OCI-LY7 (cell line): Measurements from ENCODE around the gene CHN1. TPM values are rescaled to one million over a fixed set of nuclear protein-coding genes. Genes with fewer than 3 reads are reported as not detected.

ENCODE experiments used
- BruUV-seq: library from RNA; stranded (reverse); fragments of 400-500 nt; replicated peaks from 2 replicates; lab custom pipeline; 2021; lab: Mats Ljungman, UMichigan
- CTCF ChIA-PET: fragments of 300-600 bp; sonication (Branson Sonifier 250); formaldehyde crosslinking; loops from one replicate; lab custom pipeline; 2022; ENCODE audit warnings: antibody characterized with exemption; ENCODE audit not compliant: unreplicated experiment; lab: Charles Lee
- POLR2A ChIA-PET: fragments of 300-600 bp; sonication (Branson Sonifier 250); formaldehyde crosslinking; loops from one replicate; lab custom pipeline; 2022; ENCODE audit warnings: antibody characterized with exemption; lab: Charles Lee
- DNase-seq: peaks from one replicate; pipeline ENCODE4 v3.0.0-alpha.2; 2015; ENCODE audit warnings: low spot score
- H2AFZ ChIP-seq: fragments of 200-600 bp; sonication (generic), shearing (Covaris generic); 2 replicates; pipeline ENCODE4 v1.6.1; 2014; ENCODE audit warnings: mild to moderate bottlenecking, antibody characterized with exemption, low read length, moderate library complexity
- H3K27ac ChIP-seq: fragments of 200-600 bp; sonication (generic); 2 replicates; pipeline ENCODE4 v1.5.1; 2014; ENCODE audit warnings: mixed run types, low read depth, mild to moderate bottlenecking, moderate library complexity, low read length, inconsistent platforms; ENCODE audit not compliant: poor library complexity, severe bottlenecking
- H3K36me3 ChIP-seq: fragments of 200-600 bp; sonication (generic); 2 replicates; pipeline ENCODE4 v1.6.1; 2014; ENCODE audit warnings: mild to moderate bottlenecking, antibody characterized with exemption, low read length, moderate library complexity, mixed read lengths; ENCODE audit not compliant: insufficient read depth
- H3K4me1 ChIP-seq: fragments of 200-600 bp; sonication (generic); 2 replicates; pipeline ENCODE4 v1.5.1; 2014; ENCODE audit warnings: mild to moderate bottlenecking, low read length; ENCODE audit not compliant: insufficient read depth, poor library complexity, severe bottlenecking
- H3K4me2 ChIP-seq: fragments of 200-600 bp; sonication (generic); 2 replicates; pipeline ENCODE4 v1.6.1; 2014; ENCODE audit warnings: mild to moderate bottlenecking, low read length
- H3K4me3 ChIP-seq: fragments of 200-600 bp; sonication (generic); 2 replicates; pipeline ENCODE4 v1.5.1; 2014; ENCODE audit warnings: mild to moderate bottlenecking, low read depth, low read length; ENCODE audit not compliant: poor library complexity, severe bottlenecking
- H3K79me2 ChIP-seq: fragments of 200-600 bp; sonication (generic); 2 replicates; pipeline ENCODE4 v1.6.1; 2016; ENCODE audit warnings: low read depth, mild to moderate bottlenecking, low read length, moderate library complexity, mixed read lengths; ENCODE audit not compliant: insufficient read depth
- H3K9me2 ChIP-seq: fragments of 200-600 bp; sonication (generic); 2 replicates; pipeline ENCODE4 v1.6.1; 2016; ENCODE audit warnings: mild to moderate bottlenecking, low read length, mixed read lengths; ENCODE audit not compliant: insufficient read depth
- H3K9me3 ChIP-seq: fragments of 200-600 bp; sonication (generic); 2 replicates; pipeline ENCODE4 v1.6.1; 2014; ENCODE audit warnings: mild to moderate bottlenecking, mixed run types, low read length, mixed read lengths
- H4K20me1 ChIP-seq: fragments of 200-600 bp; sonication (generic); 2 replicates; pipeline ENCODE4 v1.6.1; 2014; ENCODE audit warnings: mild to moderate bottlenecking, antibody characterized with exemption, low read length, moderate library complexity, mixed read lengths; ENCODE audit not compliant: insufficient read depth
- CTCF ChIP-seq: fragments of 200-600 bp; sonication (generic); conservative IDR thresholded peaks from 2 replicates; pipeline ENCODE4 v1.5.1; 2014; ENCODE audit warnings: mild to moderate bottlenecking, antibody characterized with exemption, low read length, moderate library complexity, mixed read lengths
- EZH2phosphoT487 ChIP-seq: fragments of 200-600 bp; sonication (generic); IDR thresholded peaks from 2 replicates; pipeline ENCODE4 v1.6.1; 2018; ENCODE audit warnings: low read depth, borderline replicate concordance, mild to moderate bottlenecking, mixed run types, antibody characterized with exemption, low read length, moderate library complexity, mixed read lengths
- intact Hi-C: fragments of 100-400 bp; cut with micrococcal nuclease; formaldehyde crosslinking; loops from one replicate; pipeline ENCODE4 v1.10.0; 2022; ENCODE audit not compliant: unreplicated experiment
- total RNA-seq, 2 experiments: library from RNA; depleted of rRNA in 1 of 2; stranded (reverse); fragments of >200 nt in 1 of 2; shearing (Covaris generic) in 1 of 2; gene quantifications; 2 replicates each; pipeline ENCODE4 v1.2.3, GENCODE V29; 2014 to 2022

Gene CHN1
- total RNA-seq, 2 experiments from 2014 or later, result 0.44 TPM; not detected in 1

- no peaks in the 10 kb centered on the region for H3K79me2 ChIP-seq
- no peak overlapping the region for H2AFZ ChIP-seq
- H3K27ac ChIP-seq, result no peak overlapping the region
- H4K20me1 ChIP-seq, result no peaks in the 10 kb centered on the region
- no peaks in the 10 kb centered on the region for H3K9me2 ChIP-seq
- no peaks in the 10 kb centered on the region for H3K4me1 ChIP-seq
- H3K9me3 ChIP-seq, result no peaks in the 10 kb centered on the region
- ChIA-PET CTCF (no interaction called here), POLR2A (no interaction called here)
- DNase-seq, result no peak
- H3K4me2 ChIP-seq, result no peak overlapping the region
- no TSS peak for BruUV-seq
- no peak overlapping the region for H3K4me3 ChIP-seq
- H3K36me3 ChIP-seq, result no peaks in the 10 kb centered on the region
- intact Hi-C loops, result no loop called here
- TF ChIP-seq EZH2phosphoT487 (no peak), CTCF (no peak)
Measured at GRCh38 chr2:174908284-174908683, 96.9 kb downstream of the CHN1 start.

GRCh38 chr2:174903264-174903556 lies 102.0 kb downstream of the CHN1 start:
- H3K36me3 ChIP-seq, result no peaks in the 10 kb centered on the region
- H3K9me3 ChIP-seq, result no peaks in the 10 kb centered on the region
- BruUV-seq, result no TSS peak
- no peaks in the 10 kb centered on the region for H4K20me1 ChIP-seq
- no peaks in the 10 kb centered on the region for H3K4me1 ChIP-seq
- no peak for DNase-seq
- intact Hi-C loops, result no loop called here
- H3K27ac ChIP-seq, result no peak overlapping the region
- no peaks in the 10 kb centered on the region for H3K79me2 ChIP-seq
- no peaks in the 10 kb centered on the region for H3K9me2 ChIP-seq
- H3K4me2 ChIP-seq, result no peak overlapping the region
- CTCF ChIA-PET, result no interaction called here
- no peak overlapping the region for H2AFZ ChIP-seq
- no peak for TF ChIP-seq EZH2phosphoT487
- no peak for TF ChIP-seq CTCF
- POLR2A ChIA-PET, result interaction anchor here (1.1 kb wide), 2 partner anchors 21 kb away, joined by 3 to 4 read pairs; no protein-coding TSS in a partner anchor
- no peak overlapping the region for H3K4me3 ChIP-seq

GRCh38 chr2:174902506-174903263 lies 102.5 kb downstream of the CHN1 start:
- POLR2A ChIA-PET, result interaction anchor here (1.1 kb wide), 2 partner anchors 21 to 22 kb away, joined by 3 to 4 read pairs; no protein-coding TSS in a partner anchor
- no peak for DNase-seq

More at GRCh38 chr2:174902506-174903263, 102.5 kb downstream of the CHN1 start:
- H3K79me2 ChIP-seq, result no peaks in the 10 kb centered on the region
- no peak overlapping the region for H3K27ac ChIP-seq
- H3K4me1 ChIP-seq, result no peaks in the 10 kb centered on the region
- no peaks in the 10 kb centered on the region for H3K9me2 ChIP-seq
- H3K4me2 ChIP-seq, result no peak overlapping the region
- no peak overlapping the region for H3K4me3 ChIP-seq
- H4K20me1 ChIP-seq, result no peaks in the 10 kb centered on the region
- BruUV-seq, result no TSS peak
- H2AFZ ChIP-seq, result no peak overlapping the region
- CTCF ChIA-PET, result no interaction called here
- H3K36me3 ChIP-seq, result no peaks in the 10 kb centered on the region
- H3K9me3 ChIP-seq, result no peaks in the 10 kb centered on the region
- intact Hi-C loops, result no loop called here
- TF ChIP-seq EZH2phosphoT487, result no peak
- TF ChIP-seq CTCF, result no peak
